SK-N-SH (cell line): ENCODE data around the gene CCDC171.

Experiments used
- FOSL2 ChIP-seq: IDR thresholded peaks from 2 replicates; pipeline ENCODE4 v1.4.0; 2012; ENCODE audit warnings: low read depth, mild to moderate bottlenecking, moderate library complexity, borderline replicate concordance
- MAX ChIP-seq: IDR thresholded peaks from 2 replicates; pipeline ENCODE4 v1.4.0; 2012; ENCODE audit warnings: low read depth
- MXI1 ChIP-seq: IDR thresholded peaks from 2 replicates; pipeline ENCODE4 v1.6.1; 2012; ENCODE audit warnings: mild to moderate bottlenecking, low read depth, low read length, improper control_type of control experiment
- NFIC ChIP-seq: IDR thresholded peaks from 2 replicates; pipeline ENCODE4 v1.4.0; 2012; ENCODE audit warnings: borderline replicate concordance
- POLR2AphosphoS5 ChIP-seq: IDR thresholded peaks from 2 replicates; pipeline ENCODE4 v1.6.1; 2012; ENCODE audit warnings: low read depth, low read length
- TAF1 ChIP-seq: IDR thresholded peaks from 2 replicates; pipeline ENCODE4 v1.6.1; 2012; ENCODE audit warnings: low read depth, mild to moderate bottlenecking, low read length, moderate library complexity, borderline replicate concordance
- USF2 ChIP-seq: fragments of 150-350 bp; IDR thresholded peaks from 2 replicates; pipeline ENCODE4 v1.6.1; 2017; ENCODE audit warnings: antibody characterized with exemption, low read length, low read depth, borderline replicate concordance
- YY1 ChIP-seq: IDR thresholded peaks from 2 replicates; pipeline ENCODE4 v1.4.0; 2012; ENCODE audit warnings: low read depth, mild to moderate bottlenecking
- TF ChIP-seq, protein P1 (sequence below): fragments of 200-600 bp; sonication (generic); IDR thresholded peaks from 2 replicates; pipeline ENCODE4 v1.6.1; 2017; ENCODE audit warnings: antibody characterized with exemption, mild to moderate bottlenecking, moderate library complexity
- TF ChIP-seq, protein P2 (sequence below): IDR thresholded peaks from 2 replicates; pipeline ENCODE4 v1.6.1; 2012; ENCODE audit warnings: mild to moderate bottlenecking, low read depth, low read length, moderate library complexity

DNA sequence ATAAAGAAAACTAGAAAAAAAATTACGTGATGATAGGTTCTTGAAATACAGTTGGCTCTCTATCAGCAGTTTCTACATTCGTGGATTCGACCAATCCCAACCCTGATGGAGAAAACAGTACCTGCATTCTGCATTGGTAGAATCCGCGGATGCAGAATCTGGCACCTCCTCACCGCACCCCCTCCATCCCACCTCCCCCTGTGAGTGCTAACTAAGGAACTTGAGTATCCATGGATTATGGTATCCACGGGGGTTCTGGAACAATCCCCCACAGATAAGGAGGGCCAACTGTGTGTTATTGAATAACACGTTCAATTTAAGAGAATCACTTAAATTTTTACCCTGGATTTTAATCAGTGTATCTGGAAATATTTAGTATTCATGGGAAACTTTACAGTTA, 31.6 kb upstream of the CCDC171 start:
- TF ChIP-seq, protein P1, sequence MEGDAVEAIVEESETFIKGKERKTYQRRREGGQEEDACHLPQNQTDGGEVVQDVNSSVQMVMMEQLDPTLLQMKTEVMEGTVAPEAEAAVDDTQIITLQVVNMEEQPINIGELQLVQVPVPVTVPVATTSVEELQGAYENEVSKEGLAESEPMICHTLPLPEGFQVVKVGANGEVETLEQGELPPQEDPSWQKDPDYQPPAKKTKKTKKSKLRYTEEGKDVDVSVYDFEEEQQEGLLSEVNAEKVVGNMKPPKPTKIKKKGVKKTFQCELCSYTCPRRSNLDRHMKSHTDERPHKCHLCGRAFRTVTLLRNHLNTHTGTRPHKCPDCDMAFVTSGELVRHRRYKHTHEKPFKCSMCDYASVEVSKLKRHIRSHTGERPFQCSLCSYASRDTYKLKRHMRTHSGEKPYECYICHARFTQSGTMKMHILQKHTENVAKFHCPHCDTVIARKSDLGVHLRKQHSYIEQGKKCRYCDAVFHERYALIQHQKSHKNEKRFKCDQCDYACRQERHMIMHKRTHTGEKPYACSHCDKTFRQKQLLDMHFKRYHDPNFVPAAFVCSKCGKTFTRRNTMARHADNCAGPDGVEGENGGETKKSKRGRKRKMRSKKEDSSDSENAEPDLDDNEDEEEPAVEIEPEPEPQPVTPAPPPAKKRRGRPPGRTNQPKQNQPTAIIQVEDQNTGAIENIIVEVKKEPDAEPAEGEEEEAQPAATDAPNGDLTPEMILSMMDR, result no peak
- TF ChIP-seq, protein P2, sequence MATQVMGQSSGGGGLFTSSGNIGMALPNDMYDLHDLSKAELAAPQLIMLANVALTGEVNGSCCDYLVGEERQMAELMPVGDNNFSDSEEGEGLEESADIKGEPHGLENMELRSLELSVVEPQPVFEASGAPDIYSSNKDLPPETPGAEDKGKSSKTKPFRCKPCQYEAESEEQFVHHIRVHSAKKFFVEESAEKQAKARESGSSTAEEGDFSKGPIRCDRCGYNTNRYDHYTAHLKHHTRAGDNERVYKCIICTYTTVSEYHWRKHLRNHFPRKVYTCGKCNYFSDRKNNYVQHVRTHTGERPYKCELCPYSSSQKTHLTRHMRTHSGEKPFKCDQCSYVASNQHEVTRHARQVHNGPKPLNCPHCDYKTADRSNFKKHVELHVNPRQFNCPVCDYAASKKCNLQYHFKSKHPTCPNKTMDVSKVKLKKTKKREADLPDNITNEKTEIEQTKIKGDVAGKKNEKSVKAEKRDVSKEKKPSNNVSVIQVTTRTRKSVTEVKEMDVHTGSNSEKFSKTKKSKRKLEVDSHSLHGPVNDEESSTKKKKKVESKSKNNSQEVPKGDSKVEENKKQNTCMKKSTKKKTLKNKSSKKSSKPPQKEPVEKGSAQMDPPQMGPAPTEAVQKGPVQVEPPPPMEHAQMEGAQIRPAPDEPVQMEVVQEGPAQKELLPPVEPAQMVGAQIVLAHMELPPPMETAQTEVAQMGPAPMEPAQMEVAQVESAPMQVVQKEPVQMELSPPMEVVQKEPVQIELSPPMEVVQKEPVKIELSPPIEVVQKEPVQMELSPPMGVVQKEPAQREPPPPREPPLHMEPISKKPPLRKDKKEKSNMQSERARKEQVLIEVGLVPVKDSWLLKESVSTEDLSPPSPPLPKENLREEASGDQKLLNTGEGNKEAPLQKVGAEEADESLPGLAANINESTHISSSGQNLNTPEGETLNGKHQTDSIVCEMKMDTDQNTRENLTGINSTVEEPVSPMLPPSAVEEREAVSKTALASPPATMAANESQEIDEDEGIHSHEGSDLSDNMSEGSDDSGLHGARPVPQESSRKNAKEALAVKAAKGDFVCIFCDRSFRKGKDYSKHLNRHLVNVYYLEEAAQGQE, result no peak
- no peak for TF ChIP-seq POLR2AphosphoS5
- no peak for TF ChIP-seq TAF1
- no peak for TF ChIP-seq USF2
- no peak for TF ChIP-seq FOSL2
- no peak for TF ChIP-seq NFIC
- TF ChIP-seq MXI1, result no peak
- no peak for TF ChIP-seq YY1
- no peak for TF ChIP-seq MAX
